Tibial nerve (tissue), 4 donors: ENCODE results near the gene BCL2.

ENCODE experiments used
- CTCF ChIP-seq, 5 experiments: fragments of 200-600 bp in 3 of 5; fragments of 450-650 bp in 2 of 5; sonication (generic) in 3 of 5; IDR thresholded peaks; one replicate each; pipeline ENCODE4 v1.5.1; 2016 to 2019; ENCODE audit warnings: antibody characterized with exemption in 5 of 5, mild to moderate bottlenecking in 3 of 5, moderate library complexity in 2 of 5
- EP300 ChIP-seq, 2 donors: sonication (generic); formaldehyde crosslinking; IDR thresholded peaks; one replicate each; pipeline ENCODE4 v1.6.1; 2017; ENCODE audit warnings: antibody characterized with exemption in 2 of 2, mild to moderate bottlenecking in 1 of 2
- POLR2A ChIP-seq, 2 donors: fragments of 450-650 bp; IDR thresholded peaks; one replicate each; pipeline ENCODE4 v1.6.1; 2017; ENCODE audit warnings: antibody characterized with exemption in 2 of 2, mild to moderate bottlenecking in 2 of 2, moderate library complexity in 2 of 2

GRCh38 chr18:63182310-63182772 lies 137.2 kb downstream of the BCL2 start:
- TF ChIP-seq CTCF (IDR thresholded peaks at IDR 0.05) (no peak), POLR2A (IDR thresholded peaks at IDR 0.05) (no peak), EP300 (IDR thresholded peaks at IDR 0.05) (no peak)
